Measurements from ENCODE around the gene GATAD2B.
A peak's percentile ranks its signal among the peaks of the same experiment; 100 is the strongest.

GATAD2B gene

GRCh38 chr1:153831026-153831425 lies 91.7 kb downstream of the GATAD2B start:
- DNase-seq = no peak

- DNase-seq = no peak
These were observed 95.4 kb downstream of the GATAD2B start for GRCh38 chr1:153827168-153827964.

- DNase-seq = no peak
These were observed 103.9 kb downstream of the GATAD2B start for GRCh38 chr1:153818876-153819275.

- no peak for DNase-seq
These were observed 106.4 kb downstream of the GATAD2B start for GRCh38 chr1:153816283-153816889.

- no peak for DNase-seq
These were observed 116.7 kb downstream of the GATAD2B start for GRCh38 chr1:153805886-153806719.

GRCh38 chr1:153805042-153805745 lies 117.6 kb downstream of the GATAD2B start:
- peak; percentile 82 for DNase-seq

GRCh38 chr1:153804112-153804511 lies 118.7 kb downstream of the GATAD2B start:
- no peak for DNase-seq

GRCh38 chr1:153803470-153804056 lies 119.2 kb downstream of the GATAD2B start:
- DNase-seq = no peak

- no peak for DNase-seq
These were observed 120.7 kb downstream of the GATAD2B start for GRCh38 chr1:153801786-153802697.

- no peak for DNase-seq
These were observed 121.6 kb downstream of the GATAD2B start for GRCh38 chr1:153801028-153801625.

GRCh38 chr1:153800516-153800915 lies 122.3 kb downstream of the GATAD2B start:
- DNase-seq = no peak

- no peak for DNase-seq
These were observed 123.0 kb downstream of the GATAD2B start for GRCh38 chr1:153799566-153800465.

GRCh38 chr1:153799016-153799415 lies 123.8 kb downstream of the GATAD2B start:
- no peak for DNase-seq

GRCh38 chr1:153798468-153798780 lies 124.3 kb downstream of the GATAD2B start:
- DNase-seq = no peak

GRCh38 chr1:153796786-153797659 lies 125.7 kb downstream of the GATAD2B start:
- DNase-seq = peak; percentile 85

GRCh38 chr1:153795934-153796785 lies 126.6 kb downstream of the GATAD2B start:
- DNase-seq = no peak

- DNase-seq = no peak
These were observed 127.4 kb downstream of the GATAD2B start for GRCh38 chr1:153795330-153795837.
